OCI-LY7 (cell line): ENCODE data around the gene ARRDC2.

ENCODE experiments used
- CTCF ChIP-seq: fragments of 200-600 bp; sonication (generic); conservative IDR thresholded peaks from 2 replicates; pipeline ENCODE4 v1.5.1; 2014; ENCODE audit warnings: mild to moderate bottlenecking, antibody characterized with exemption, low read length, moderate library complexity, mixed read lengths
- EZH2phosphoT487 ChIP-seq: fragments of 200-600 bp; sonication (generic); IDR thresholded peaks from 2 replicates; pipeline ENCODE4 v1.6.1; 2018; ENCODE audit warnings: low read depth, borderline replicate concordance, mild to moderate bottlenecking, mixed run types, antibody characterized with exemption, low read length, moderate library complexity, mixed read lengths

- TF ChIP-seq CTCF (no peak), EZH2phosphoT487 (no peak)
These were observed 7.5 kb upstream of the ARRDC2 start for GRCh38 chr19:18000480-18000914.
